Nephron (organoid): ENCODE measurements around the gene CLEC2B.

Source experiments
- H3K27ac Mint-ChIP-seq, 3 experiments: 2 replicates each; pipeline ENCODE4 v1.8.0; 2020; ENCODE audit warnings: mixed read lengths in 3 of 3, mild to moderate bottlenecking in 2 of 3, moderate library complexity in 1 of 3
- H3K27me3 Mint-ChIP-seq: 2 replicates; pipeline ENCODE4 v1.8.0; 2021; ENCODE audit warnings: low read depth, mild to moderate bottlenecking, moderate library complexity, mixed read lengths
- H3K36me3 Mint-ChIP-seq: 2 replicates; pipeline ENCODE4 v1.8.0; 2020; ENCODE audit warnings: low read depth, mixed read lengths
- H3K4me1 Mint-ChIP-seq: 2 replicates; pipeline ENCODE4 v1.8.0; 2020; ENCODE audit warnings: mixed read lengths
- H3K4me3 Mint-ChIP-seq, 3 experiments: 2 replicates each; pipeline ENCODE4 v1.8.0; 2020; ENCODE audit warnings: mild to moderate bottlenecking in 3 of 3, mixed read lengths in 3 of 3, moderate library complexity in 2 of 3
- H3K9me3 Mint-ChIP-seq: 2 replicates; pipeline ENCODE4 v1.8.0; 2020; ENCODE audit warnings: mixed read lengths
- CTCF ChIP-seq, 3 experiments: fragments of 200-600 bp; sonication (generic); IDR thresholded peaks; one replicate each; pipeline ENCODE4 v1.5.0; 2021; ENCODE audit warnings: antibody characterized with exemption in 3 of 3; ENCODE audit not compliant: unreplicated experiment in 3 of 3

CLEC2B gene

GRCh38 chr12:9868311-9868801 is 798 bp downstream of the CLEC2B start:
- Mint-ChIP-seq H3K4me1 (peaks cover 22% of the 10 kb centered on the region), H3K9me3 (peaks cover 5% of the 10 kb centered on the region), H3K27me3 (no peaks in the 10 kb centered on the region), H3K36me3 (no peaks in the 10 kb centered on the region), H3K27ac (no peak overlapping the region), H3K4me3 (no peak overlapping the region)
- no peak for TF ChIP-seq CTCF (IDR thresholded peaks at IDR 0.05; ENCODE audit: unreplicated experiment in 3 of 3)

GRCh38 chr12:9867531-9867930 is 1.6 kb downstream of the CLEC2B start:
- Mint-ChIP-seq H3K4me1 (peaks cover 22% of the 10 kb centered on the region), H3K9me3 (peaks cover 5% of the 10 kb centered on the region), H3K27me3 (no peaks in the 10 kb centered on the region), H3K4me3 (no peak overlapping the region), H3K27ac (no peak overlapping the region), H3K36me3 (no peaks in the 10 kb centered on the region)
- TF ChIP-seq CTCF (IDR thresholded peaks at IDR 0.05; ENCODE audit: unreplicated experiment in 3 of 3) = no peak

GRCh38 chr12:9866860-9867269 is 2.3 kb downstream of the CLEC2B start:
- peaks cover 18% of the 10 kb centered on the region for H3K4me1 Mint-ChIP-seq
- no peak for TF ChIP-seq CTCF (IDR thresholded peaks at IDR 0.05; ENCODE audit: unreplicated experiment in 3 of 3)
- no peak overlapping the region for H3K4me3 Mint-ChIP-seq
- H3K27me3 Mint-ChIP-seq = no peaks in the 10 kb centered on the region
- peaks cover 5% of the 10 kb centered on the region for H3K9me3 Mint-ChIP-seq
- H3K27ac Mint-ChIP-seq = no peak overlapping the region
- H3K36me3 Mint-ChIP-seq = no peaks in the 10 kb centered on the region

- H3K9me3 Mint-ChIP-seq = peaks cover 5% of the 10 kb centered on the region
- no peak overlapping the region for H3K4me3 Mint-ChIP-seq
- no peaks in the 10 kb centered on the region for H3K27me3 Mint-ChIP-seq
- TF ChIP-seq CTCF (IDR thresholded peaks at IDR 0.05; ENCODE audit: unreplicated experiment in 3 of 3) = no peak
- H3K27ac Mint-ChIP-seq = no peak overlapping the region
- H3K36me3 Mint-ChIP-seq = no peaks in the 10 kb centered on the region
- H3K4me1 Mint-ChIP-seq = peaks cover 9% of the 10 kb centered on the region
These were observed 4.1 kb downstream of the CLEC2B start for GRCh38 chr12:9864913-9865675.

GRCh38 chr12:9858135-9858534 is 11.0 kb downstream of the CLEC2B start:
- H3K4me1 Mint-ChIP-seq = no peaks in the 10 kb centered on the region
- no peaks in the 10 kb centered on the region for H3K9me3 Mint-ChIP-seq
- H3K36me3 Mint-ChIP-seq = no peaks in the 10 kb centered on the region
- no peak overlapping the region for H3K27ac Mint-ChIP-seq
- H3K27me3 Mint-ChIP-seq = no peaks in the 10 kb centered on the region
- no peak overlapping the region for H3K4me3 Mint-ChIP-seq
- TF ChIP-seq CTCF (IDR thresholded peaks at IDR 0.05; ENCODE audit: unreplicated experiment in 3 of 3) = no peak

- H3K27ac Mint-ChIP-seq = no peak overlapping the region
- TF ChIP-seq CTCF (IDR thresholded peaks at IDR 0.05; ENCODE audit: unreplicated experiment in 3 of 3) = no peak
- H3K4me1 Mint-ChIP-seq = no peaks in the 10 kb centered on the region
- H3K9me3 Mint-ChIP-seq = no peaks in the 10 kb centered on the region
- H3K4me3 Mint-ChIP-seq = no peak overlapping the region
- H3K36me3 Mint-ChIP-seq = no peaks in the 10 kb centered on the region
- no peaks in the 10 kb centered on the region for H3K27me3 Mint-ChIP-seq
These were observed 12.3 kb downstream of the CLEC2B start for GRCh38 chr12:9856894-9857293.
